Breast epithelium (tissue), 3 donors: ENCODE results near the gene TRIM38.

Experiments used
- POLR2A ChIP-seq: fragments of 450-650 bp; IDR thresholded peaks from one replicate; pipeline ENCODE4 v1.6.1; 2016; ENCODE audit warnings: antibody characterized with exemption, mild to moderate bottlenecking, moderate library complexity
- POLR2AphosphoS5 ChIP-seq, 3 donors: sonication (generic); formaldehyde crosslinking; IDR thresholded peaks; one replicate each; pipeline ENCODE4 v1.6.1; 2017; ENCODE audit warnings: antibody characterized with exemption in 3 of 3
- TF ChIP-seq, protein P1 (sequence below), 3 donors: fragments of 450-650 bp; IDR thresholded peaks; one replicate each; pipeline ENCODE4 v1.5.1; 2016 to 2017; ENCODE audit warnings: antibody characterized with exemption in 3 of 3, mild to moderate bottlenecking in 3 of 3, moderate library complexity in 3 of 3

DNA sequence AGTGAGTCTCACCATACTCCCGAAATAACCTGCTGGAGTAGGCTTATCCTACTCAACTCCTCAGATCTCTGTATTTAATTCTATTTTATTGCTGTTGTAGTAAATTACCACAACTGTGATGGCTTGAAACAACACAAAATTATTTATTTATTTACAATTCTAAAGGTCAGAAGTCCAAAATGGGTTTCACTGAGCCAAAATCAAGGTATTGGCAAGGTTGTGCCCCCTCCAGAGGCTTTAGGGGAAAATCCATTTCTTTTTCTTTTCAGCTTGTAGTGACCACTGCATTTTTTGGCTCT is 31.2 kb upstream of the TRIM38 start:
- TF ChIP-seq POLR2A (no peak), POLR2AphosphoS5 (IDR thresholded peaks at IDR 0.05) (no peak)
- TF ChIP-seq, protein P1, sequence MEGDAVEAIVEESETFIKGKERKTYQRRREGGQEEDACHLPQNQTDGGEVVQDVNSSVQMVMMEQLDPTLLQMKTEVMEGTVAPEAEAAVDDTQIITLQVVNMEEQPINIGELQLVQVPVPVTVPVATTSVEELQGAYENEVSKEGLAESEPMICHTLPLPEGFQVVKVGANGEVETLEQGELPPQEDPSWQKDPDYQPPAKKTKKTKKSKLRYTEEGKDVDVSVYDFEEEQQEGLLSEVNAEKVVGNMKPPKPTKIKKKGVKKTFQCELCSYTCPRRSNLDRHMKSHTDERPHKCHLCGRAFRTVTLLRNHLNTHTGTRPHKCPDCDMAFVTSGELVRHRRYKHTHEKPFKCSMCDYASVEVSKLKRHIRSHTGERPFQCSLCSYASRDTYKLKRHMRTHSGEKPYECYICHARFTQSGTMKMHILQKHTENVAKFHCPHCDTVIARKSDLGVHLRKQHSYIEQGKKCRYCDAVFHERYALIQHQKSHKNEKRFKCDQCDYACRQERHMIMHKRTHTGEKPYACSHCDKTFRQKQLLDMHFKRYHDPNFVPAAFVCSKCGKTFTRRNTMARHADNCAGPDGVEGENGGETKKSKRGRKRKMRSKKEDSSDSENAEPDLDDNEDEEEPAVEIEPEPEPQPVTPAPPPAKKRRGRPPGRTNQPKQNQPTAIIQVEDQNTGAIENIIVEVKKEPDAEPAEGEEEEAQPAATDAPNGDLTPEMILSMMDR (IDR thresholded peaks at IDR 0.05), result no peak
